ENCODE measurements around the gene IER2. TPM values are rescaled to one million over a fixed set of nuclear protein-coding genes. Genes with fewer than 3 reads are reported as not detected.

The IER2 gene
- total and polyA plus RNA-seq, 9 of the 15 experiments (the other 6 are each of a cell fraction or from before 2014, with no cell fraction given), result 4.5 to 205 (median 23.7) TPM

GRCh38 chr19:13154911-13155471, 4.8 kb downstream of the IER2 start (continued):
- no peak for TF ChIP-seq GTF2B (IDR thresholded peaks at IDR 0.05; ENCODE audit: extremely low read depth, insufficient read length)
- 0 out of 2 replicates have a peak, but pooled peaks have one; percentile 30 for TF ChIP-seq KDM2B (CRISPR knock-in tag; IDR thresholded peaks at IDR 0.05)
- no peak; the same call in none of the 2 replicates for TF ChIP-seq MBD2 (IDR thresholded peaks at IDR 0.05; ENCODE audit: borderline replicate concordance, low read depth)
- TF ChIP-seq CREBBP (IDR thresholded peaks at IDR 0.05; ENCODE audit: low read depth, low read length), result no peak
- 0 out of 2 replicates have a peak, but pooled peaks have one; percentile 32 for TF ChIP-seq ZNF77 (CRISPR knock-in tag; IDR thresholded peaks at IDR 0.05)
- no peak for TF ChIP-seq MXD1 (CRISPR knock-in tag; IDR thresholded peaks at IDR 0.05; ENCODE audit: borderline replicate concordance, poor library complexity, severe bottlenecking)
- TF ChIP-seq ZNF174 (CRISPR knock-in tag; IDR thresholded peaks at IDR 0.05), result no peak
- TF ChIP-seq NR2C1 (IDR thresholded peaks at IDR 0.05), result no peak
- no peak for TF ChIP-seq NR2C1 (tag; IDR thresholded peaks at IDR 0.05)
- no peak for TF ChIP-seq CEBPB (tag; IDR thresholded peaks at IDR 0.05)
- no peak for TF ChIP-seq HIVEP1 (CRISPR knock-in tag; IDR thresholded peaks at IDR 0.05)
- TF ChIP-seq ZNF75A (CRISPR knock-in tag; IDR thresholded peaks at IDR 0.05), result no peak
- TF ChIP-seq TGIF2 (CRISPR knock-in tag; IDR thresholded peaks at IDR 0.05), result peak; percentile 7; the same call in 1 of the 2 replicates
- no peak for TF ChIP-seq HOMEZ (CRISPR knock-in tag; IDR thresholded peaks at IDR 0.05)
- no peak for TF ChIP-seq CBX5 (IDR thresholded peaks at IDR 0.05; ENCODE audit: borderline replicate concordance, low read depth)
- TF ChIP-seq GATA2 (CRISPR knock-in tag; IDR thresholded peaks at IDR 0.05), result no peak
- 0 out of 2 replicates have a peak, but pooled peaks have one; percentile 22 for TF ChIP-seq MEF2D (tag; conservative IDR thresholded peaks at IDR 0.05; ENCODE audit: low read depth)
- TF ChIP-seq CGGBP1 (CRISPR knock-in tag; IDR thresholded peaks at IDR 0.05), result no peak
- TF ChIP-seq ETV6 (IDR thresholded peaks at IDR 0.05; ENCODE audit: borderline replicate concordance in 1 of 2, low read depth in 2 of 2, low read length in 1 of 2), result peak in 1 of 2 experiments; percentile 28; a peak in 1 of 4 replicates
- TF ChIP-seq ETV6 (CRISPR knock-in tag; IDR thresholded peaks at IDR 0.05; ENCODE audit: borderline replicate concordance), result no peak
- TF ChIP-seq HMBOX1 (IDR thresholded peaks at IDR 0.05), result no peak
- no peak for TF ChIP-seq FOXP1 (CRISPR knock-in tag; IDR thresholded peaks at IDR 0.05)
- no peak for TF ChIP-seq ZNF124 (CRISPR knock-in tag; IDR thresholded peaks at IDR 0.05)
- no peak for TF ChIP-seq L3MBTL2 (IDR thresholded peaks at IDR 0.05)
- TF ChIP-seq PURB (CRISPR knock-in tag; IDR thresholded peaks at IDR 0.05; ENCODE audit: low read depth), result no peak
- no peak for TF ChIP-seq RBM34 (IDR thresholded peaks at IDR 0.05; ENCODE audit: borderline replicate concordance, insufficient read depth, low read length)
- no peak for TF ChIP-seq FOXA3 (CRISPR knock-in tag; conservative IDR thresholded peaks at IDR 0.05 in 1 of 2, IDR thresholded peaks at IDR 0.05 in 1 of 2)
